ENCODE data around the gene MVD.
"Not testable (repeated sequence)": the region's sequence is repeated elsewhere in the genome, so short reads cannot be mapped to it uniquely, and the experiment has no call there.

MVD gene

GRCh38 chr16:88613911-88614817 lies 48.7 kb downstream of the MVD start:
- H3K36me3 Mint-ChIP-seq (ENCODE audit: insufficient read depth): peaks cover 63% of the 10 kb centered on the region
- H3K4me3 Mint-ChIP-seq: no peak overlapping the region
- H3K4me1 Mint-ChIP-seq (ENCODE audit: low read depth in 2 of 2): peaks cover 20 to 34% of the 10 kb centered on the region in 2 donors
- H3K27me3 Mint-ChIP-seq: no peaks in the 10 kb centered on the region
- H3K27ac Mint-ChIP-seq: peak overlapping the region; percentile 36 to 98
- DNase-seq (no peak), ATAC-seq (replicated peaks) (no peak)
- H3K9me3 Mint-ChIP-seq: no peaks in the 10 kb centered on the region

GRCh38 chr16:88613293-88613692 lies 49.6 kb downstream of the MVD start:
- H3K4me1 Mint-ChIP-seq (ENCODE audit: low read depth in 2 of 2): peaks cover 16 to 30% of the 10 kb centered on the region in 2 donors
- DNase-seq: no peak
- no peak for ATAC-seq (replicated peaks)
- H3K36me3 Mint-ChIP-seq (ENCODE audit: insufficient read depth): peaks cover 58% of the 10 kb centered on the region
- H3K9me3 Mint-ChIP-seq: no peaks in the 10 kb centered on the region
- peak overlapping the region; percentile 36 to 49 for H3K27ac Mint-ChIP-seq
- no peaks in the 10 kb centered on the region for H3K27me3 Mint-ChIP-seq
- no peak overlapping the region for H3K4me3 Mint-ChIP-seq

GRCh38 chr16:88610909-88611812 lies 51.7 kb downstream of the MVD start:
- peaks cover 67% of the 10 kb centered on the region for H3K36me3 Mint-ChIP-seq (ENCODE audit: insufficient read depth)
- H3K27me3 Mint-ChIP-seq: no peaks in the 10 kb centered on the region
- ATAC-seq (replicated peaks): no peak
- peaks cover 19 to 30% of the 10 kb centered on the region in 2 donors for H3K4me1 Mint-ChIP-seq (ENCODE audit: low read depth in 2 of 2)
- no peaks in the 10 kb centered on the region for H3K9me3 Mint-ChIP-seq
- H3K27ac Mint-ChIP-seq: peak overlapping the region in 1 of 2 donors; percentile 62
- H3K4me3 Mint-ChIP-seq: no peak overlapping the region
- no peak for DNase-seq

GRCh38 chr16:88610080-88610479 lies 52.8 kb downstream of the MVD start:
- Mint-ChIP-seq H3K9me3 (no peaks in the 10 kb centered on the region), H3K4me1 (ENCODE audit: low read depth in 2 of 2) (peaks cover 16 to 30% of the 10 kb centered on the region in 2 donors), H3K27me3 (no peaks in the 10 kb centered on the region), H3K36me3 (ENCODE audit: insufficient read depth) (peaks cover 66% of the 10 kb centered on the region), H3K27ac (peak overlapping the region; percentile 23 to 62), H3K4me3 (no peak overlapping the region)
- ATAC-seq (replicated peaks) (no peak), DNase-seq (no peak)

GRCh38 chr16:88609426-88609825 lies 53.5 kb downstream of the MVD start:
- not testable (repeated sequence) for H3K27ac Mint-ChIP-seq; H3K27me3 Mint-ChIP-seq; ATAC-seq (replicated peaks); H3K4me3 Mint-ChIP-seq; DNase-seq; H3K9me3 Mint-ChIP-seq
- peaks cover 69% of the 10 kb centered on the region for H3K36me3 Mint-ChIP-seq (ENCODE audit: insufficient read depth)
- H3K4me1 Mint-ChIP-seq (ENCODE audit: low read depth in 2 of 2): peaks cover 16 to 27% of the 10 kb centered on the region in 2 donors

- ATAC-seq (replicated peaks): no peak
- no peak overlapping the region for H3K4me3 Mint-ChIP-seq
Observed at GRCh38 chr16:88608076-88608475, 54.8 kb downstream of the MVD start.

GRCh38 chr16:88606148-88606757 lies 56.6 kb downstream of the MVD start:
- no peaks in the 10 kb centered on the region for H3K27me3 Mint-ChIP-seq
- H3K27ac Mint-ChIP-seq: no peak overlapping the region
- no peak for DNase-seq
- no peaks in the 10 kb centered on the region for H3K9me3 Mint-ChIP-seq
- H3K36me3 Mint-ChIP-seq (ENCODE audit: insufficient read depth): peaks cover 72% of the 10 kb centered on the region
- ATAC-seq (replicated peaks): no peak
- no peak overlapping the region for H3K4me3 Mint-ChIP-seq
- peaks cover 15 to 18% of the 10 kb centered on the region in 2 donors for H3K4me1 Mint-ChIP-seq (ENCODE audit: low read depth in 2 of 2)

More at GRCh38 chr16:88608076-88608475, 54.8 kb downstream of the MVD start:
- peaks cover 12 to 16% of the 10 kb centered on the region in 2 donors for H3K4me1 Mint-ChIP-seq (ENCODE audit: low read depth in 2 of 2)
- no peaks in the 10 kb centered on the region for H3K27me3 Mint-ChIP-seq
- no peak for DNase-seq
- H3K36me3 Mint-ChIP-seq (ENCODE audit: insufficient read depth): peaks cover 65% of the 10 kb centered on the region
- H3K9me3 Mint-ChIP-seq: no peaks in the 10 kb centered on the region
- peak overlapping the region in 1 of 2 donors; percentile 24 for H3K27ac Mint-ChIP-seq

GRCh38 chr16:88605186-88606147 lies 57.4 kb downstream of the MVD start:
- H3K9me3 Mint-ChIP-seq: no peaks in the 10 kb centered on the region
- no peak overlapping the region for H3K4me3 Mint-ChIP-seq
- peaks cover 73% of the 10 kb centered on the region for H3K36me3 Mint-ChIP-seq (ENCODE audit: insufficient read depth)
- H3K4me1 Mint-ChIP-seq (ENCODE audit: low read depth in 2 of 2): peaks cover 13% of the 10 kb centered on the region in 2 donors
- DNase-seq: no peak
- H3K27ac Mint-ChIP-seq: no peak overlapping the region
- no peak for ATAC-seq (replicated peaks)
- no peaks in the 10 kb centered on the region for H3K27me3 Mint-ChIP-seq

GRCh38 chr16:88602091-88602490 lies 60.8 kb downstream of the MVD start:
- Mint-ChIP-seq H3K4me3 (no peak overlapping the region), H3K9me3 (no peaks in the 10 kb centered on the region), H3K27ac (peak overlapping the region in 1 of 2 donors; percentile 78), H3K36me3 (ENCODE audit: insufficient read depth) (peaks cover 69% of the 10 kb centered on the region), H3K4me1 (ENCODE audit: low read depth in 2 of 2) (peaks cover 7 to 8% of the 10 kb centered on the region in 2 donors), H3K27me3 (no peaks in the 10 kb centered on the region)
- ATAC-seq (replicated peaks) (no peak), DNase-seq (no peak)
